Muscle of arm (tissue), 12 donors: Measurements from ENCODE around the gene ACO2. TPM values are rescaled to one million over a fixed set of nuclear protein-coding genes. Genes with fewer than 3 reads are reported as not detected.
"Not testable (repeated sequence)": the region's sequence is repeated elsewhere in the genome, so short reads cannot be mapped to it uniquely, and the experiment has no call there.

Experiments
- DNase-seq: peaks from one replicate; pipeline ENCODE4 v3.0.0-alpha.2; 2013
- polyA plus RNA-seq, 12 donors: library from polyadenylated mRNA; unstranded; fragments of 120-200 nt; gene quantifications; one replicate each; pipeline ENCODE4 v1.2.1, GENCODE V29; 2013; ENCODE audit not compliant: insufficient read length in 12 of 12

The ACO2 gene
- polyA plus RNA-seq, 12 donors = 70.3 to 124 (median 93.3) TPM; not detected in 1

DNA sequence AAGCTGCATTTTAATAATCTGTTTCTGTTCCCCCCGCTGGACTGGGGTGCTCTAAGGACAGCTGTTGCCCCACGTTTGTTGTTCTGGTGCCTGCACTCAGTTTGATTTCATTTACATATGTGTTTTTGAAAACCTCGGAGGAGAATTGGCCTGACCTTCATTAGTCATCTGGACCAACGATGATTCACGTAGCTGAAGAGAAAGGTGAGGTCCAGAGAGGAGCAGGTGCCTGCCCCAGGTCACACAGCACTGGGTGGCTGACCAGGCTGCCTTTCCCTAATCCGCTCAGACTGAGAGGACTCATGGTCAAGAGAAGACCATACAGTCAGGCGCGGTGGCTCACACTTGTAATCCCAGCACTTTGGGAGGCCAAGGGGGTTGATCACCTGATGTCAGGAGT is 95.6 kb downstream of the ACO2 start:
- no peak for DNase-seq

DNA sequence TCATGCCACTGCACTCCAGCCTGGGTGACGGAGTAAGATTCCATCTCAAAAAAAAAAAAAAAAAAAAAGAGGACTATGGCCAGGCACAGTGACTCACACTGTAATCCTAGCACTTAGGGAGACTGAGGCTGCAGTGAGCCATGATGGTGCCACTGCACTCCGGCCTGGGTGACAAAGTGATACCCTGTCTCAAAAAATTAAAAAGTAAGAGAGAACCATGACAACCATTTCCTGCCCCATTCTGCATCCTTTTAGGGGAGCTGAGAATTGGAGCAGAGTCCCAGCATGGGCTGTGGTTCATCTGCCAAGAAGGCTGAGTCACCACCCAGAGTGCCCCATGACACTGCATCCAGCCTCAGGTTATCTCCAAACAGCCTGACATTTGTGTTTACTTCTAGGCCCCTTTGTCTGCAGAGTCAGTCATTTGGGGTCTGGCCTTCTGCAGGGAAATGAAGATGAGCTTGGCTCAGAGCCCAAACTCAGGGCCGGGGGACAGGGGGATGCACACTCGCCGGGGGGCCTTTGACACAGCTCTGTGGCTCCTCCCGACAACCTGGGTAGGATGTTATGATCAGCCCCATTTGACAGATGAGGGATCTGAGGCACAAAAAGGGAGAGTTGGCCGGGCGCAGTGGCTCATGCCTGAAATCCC is 96.6 kb downstream of the ACO2 start:
- no peak for DNase-seq

DNA sequence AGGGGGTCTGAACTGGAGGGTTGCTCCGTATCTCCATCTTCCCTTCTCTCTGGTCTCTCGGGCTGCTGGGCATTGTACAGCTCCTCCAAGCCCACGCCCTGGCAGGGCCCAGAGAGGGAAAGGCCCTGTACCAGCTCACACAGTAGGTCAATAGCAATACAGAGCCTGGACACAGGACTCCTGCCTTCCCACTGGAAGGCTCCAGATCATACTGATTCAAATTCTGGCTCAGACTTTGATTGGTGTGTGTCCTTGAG is 98.5 kb downstream of the ACO2 start:
- no peak for DNase-seq

DNA sequence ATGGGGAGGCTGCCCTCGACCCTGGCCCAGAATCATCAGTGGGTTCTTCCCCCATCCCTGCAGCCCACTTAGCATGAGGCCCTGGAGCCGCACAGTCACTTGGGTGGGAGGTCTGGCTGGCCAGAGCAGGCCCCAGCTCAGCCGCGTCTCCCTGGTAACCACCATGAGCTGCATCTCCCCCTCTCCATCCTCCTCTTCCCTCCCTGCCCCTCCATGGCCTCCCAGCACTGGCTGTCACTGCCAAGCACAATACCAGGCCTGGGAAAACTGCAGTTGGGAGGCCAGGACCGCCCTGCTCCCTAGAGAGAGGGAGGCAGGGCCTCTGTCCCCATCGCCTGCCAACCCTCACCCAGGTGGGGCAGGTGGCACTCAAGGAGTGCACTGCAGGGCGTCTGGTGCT is 99.9 kb downstream of the ACO2 start:
- DNase-seq = no peak

DNA sequence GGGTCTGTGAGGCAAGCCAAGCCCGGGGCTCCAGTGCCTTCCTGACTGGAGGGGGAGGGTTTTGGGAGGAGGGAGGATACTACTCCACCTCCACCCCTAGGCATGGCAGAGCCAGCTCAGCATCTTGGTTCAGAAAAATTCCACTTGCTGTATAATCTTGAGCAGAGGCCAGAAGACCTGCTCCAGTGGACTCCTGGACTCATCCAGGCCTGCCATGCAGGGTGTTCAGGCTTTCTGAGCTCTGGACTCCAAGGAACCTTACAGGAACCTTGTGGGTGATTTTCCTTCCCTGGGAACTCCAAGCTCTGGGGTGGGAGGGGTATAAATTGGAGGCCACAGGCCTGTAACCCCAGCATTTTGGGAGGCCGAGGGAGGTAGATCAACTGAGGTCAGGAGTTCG is 101.3 kb downstream of the ACO2 start:
- DNase-seq = no peak

DNA sequence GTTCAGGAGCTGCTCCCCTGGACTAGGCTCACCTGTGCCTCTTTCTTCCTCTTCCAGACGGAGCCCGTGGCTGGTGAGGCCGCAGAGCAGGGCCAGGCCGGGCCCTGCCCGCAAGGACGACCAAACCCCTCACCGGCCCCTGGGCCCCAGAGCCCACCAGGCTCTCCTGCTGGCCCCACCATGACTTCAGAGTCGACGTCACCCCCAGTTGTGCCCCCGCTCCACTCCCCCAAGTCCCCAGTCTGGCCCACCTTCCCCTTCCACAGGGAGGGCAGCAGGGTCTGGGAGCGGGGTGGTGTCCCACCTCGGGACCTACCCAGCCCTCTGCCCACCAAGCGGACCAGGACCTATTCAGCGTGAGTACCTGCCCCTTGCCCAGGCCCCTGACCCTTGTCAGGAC is 102.9 kb downstream of the ACO2 start:
- no peak for DNase-seq

DNA sequence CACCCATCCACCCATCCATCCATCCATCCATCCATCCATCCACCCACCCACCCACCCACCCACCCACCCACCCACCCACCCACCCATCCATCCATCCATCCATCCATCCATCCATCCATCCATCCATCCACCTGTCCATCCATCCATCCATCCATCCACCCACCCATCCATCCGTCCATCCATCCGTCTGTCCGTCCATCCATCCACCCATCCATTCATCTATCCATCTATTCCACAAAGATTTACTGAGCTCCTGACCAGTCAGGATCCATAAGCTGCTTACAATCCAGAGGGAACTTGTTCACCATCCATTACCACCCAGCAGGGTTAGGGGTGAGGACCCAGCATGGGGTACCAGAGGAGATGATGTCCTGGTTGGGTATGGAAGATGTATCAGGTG is 103.4 kb downstream of the ACO2 start:
- not testable (repeated sequence) for DNase-seq

DNA sequence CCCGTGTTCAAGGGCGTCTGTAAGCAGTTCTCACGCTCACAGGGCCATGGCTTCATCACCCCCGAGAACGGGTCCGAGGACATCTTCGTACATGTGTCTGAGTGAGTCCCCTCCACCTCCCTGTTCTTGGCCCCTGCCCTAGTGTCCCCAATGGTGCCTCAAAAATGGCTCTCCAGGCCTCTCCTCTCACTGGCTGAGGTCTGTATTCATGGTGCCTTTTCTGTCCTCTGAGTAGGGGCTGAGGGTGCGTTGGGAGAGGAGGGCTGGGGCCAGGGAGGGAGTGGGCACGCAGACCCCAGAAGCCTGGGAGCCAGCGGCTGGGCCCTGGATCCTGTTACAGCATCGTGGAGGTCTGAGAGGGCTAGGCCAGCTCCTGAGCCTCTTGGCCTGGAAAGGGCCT is 104.8 kb downstream of the ACO2 start:
- DNase-seq = no peak

DNA sequence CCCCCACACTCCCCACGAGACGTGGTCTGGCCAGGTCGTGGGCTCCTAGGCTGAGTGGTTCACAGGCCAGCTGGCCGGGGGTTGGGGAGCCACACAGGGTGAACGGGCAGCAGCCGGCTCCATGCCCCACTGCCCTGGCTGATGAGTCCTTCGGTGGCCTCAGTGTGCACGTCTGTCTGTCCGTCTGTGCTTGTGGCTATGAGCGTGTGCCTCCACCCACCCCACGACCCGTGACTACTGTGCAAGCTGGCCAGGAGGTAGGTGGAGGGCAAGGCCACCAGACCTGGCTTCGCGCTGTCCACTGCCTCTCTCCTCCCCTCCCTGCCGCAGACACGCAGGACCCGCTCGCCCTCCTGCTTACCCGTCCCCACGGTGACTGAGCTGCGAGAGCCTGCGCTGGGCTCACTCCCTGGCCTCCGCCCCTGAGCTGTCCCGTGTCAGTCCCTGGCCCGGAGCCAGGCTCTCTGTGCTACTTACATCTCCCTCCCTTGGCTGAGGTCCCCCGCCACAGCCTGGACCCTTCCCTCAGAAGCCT is 106.0 kb downstream of the ACO2 start:
- DNase-seq = peak; percentile 64

DNA sequence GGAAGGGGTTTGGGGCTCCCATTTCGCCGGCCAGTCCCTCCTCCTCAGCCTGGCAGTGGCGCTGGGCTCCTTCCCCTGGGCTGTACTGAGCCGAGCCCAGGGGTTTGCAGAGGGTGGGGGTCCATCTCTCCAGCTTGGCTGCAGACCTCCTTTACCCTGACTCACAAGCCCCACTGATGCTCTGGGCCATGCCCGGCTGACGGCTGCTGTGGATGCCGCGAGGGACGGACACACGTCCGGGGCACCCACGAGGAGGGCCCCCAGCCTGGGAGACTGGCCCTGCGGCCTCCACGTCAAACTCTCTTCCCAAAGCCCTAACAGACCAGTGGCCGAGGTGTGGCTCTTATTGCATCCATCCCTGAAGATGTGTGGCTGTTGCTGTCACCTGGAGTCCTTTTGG is 106.6 kb downstream of the ACO2 start:
- no peak for DNase-seq

DNA sequence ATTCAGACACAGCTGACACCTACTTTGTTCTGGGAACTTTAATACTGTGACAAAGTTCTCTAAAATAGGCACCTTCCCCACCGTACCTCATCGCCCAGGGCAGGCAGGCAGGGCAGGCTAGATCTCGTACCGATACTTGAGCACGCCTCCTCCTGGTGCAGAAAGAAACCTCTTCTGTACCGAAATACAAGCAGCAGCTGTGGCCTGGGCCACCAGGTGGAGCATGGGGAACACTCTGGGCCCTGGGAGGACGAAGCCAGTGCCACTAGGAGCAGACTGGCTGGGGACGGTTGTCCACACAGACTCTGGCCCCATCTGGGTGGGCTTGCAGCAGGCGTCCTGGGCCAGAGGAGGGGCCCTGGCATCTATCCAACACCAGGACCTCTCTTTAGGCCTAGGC is 108.0 kb downstream of the ACO2 start:
- no peak for DNase-seq

DNA sequence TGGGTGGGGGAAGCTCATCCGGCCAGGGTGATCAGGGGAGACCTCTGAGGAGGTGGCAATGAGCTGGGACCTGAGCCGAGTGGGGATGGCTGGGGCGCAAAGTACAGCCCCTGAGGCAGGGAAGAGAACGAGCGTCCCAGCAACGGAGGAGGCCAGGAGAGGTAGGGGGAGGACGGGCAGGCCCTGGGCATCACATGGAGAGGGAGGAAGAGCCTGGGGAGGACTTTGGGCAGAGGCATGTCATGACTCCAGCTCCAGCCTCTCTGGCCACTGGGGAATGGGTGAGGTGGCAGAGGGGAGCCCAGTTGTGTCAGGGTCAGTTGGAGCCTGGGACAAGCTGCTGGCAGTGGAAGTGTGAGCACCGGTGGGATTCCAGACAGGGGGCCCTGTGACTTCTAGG is 109.2 kb downstream of the ACO2 start:
- DNase-seq = no peak

Other genes with a start within 250 kb of the ACO2 start
- 1 to 10 TPM in 10 of 12 donors, not detected in 2; 2.6 to 5.4 (median 3.3) TPM for gene CHADL, start 228.2 kb upstream of the ACO2 start, polyA plus RNA-seq
- gene RANGAP1, start 182.9 kb upstream of the ACO2 start, polyA plus RNA-seq = 10 to 100 TPM in 11 of 12 donors, not detected in 1; 23.1 to 30.2 (median 27.1) TPM
- gene ZC3H7B, start 167.6 kb upstream of the ACO2 start, polyA plus RNA-seq = 10 to 100 TPM in 11 of 12 donors, not detected in 1; 32.3 to 57.9 (median 37.8) TPM
- 10 to 100 TPM in 7 of 12 donors, 1 to 10 TPM in 4, not detected in 1; 8.3 to 15.5 (median 10.6) TPM for gene TEF, start 87.2 kb upstream of the ACO2 start, polyA plus RNA-seq
- 10 to 100 TPM in 11 of 12 donors, not detected in 1; 29.9 to 54.2 (median 38.2) TPM for gene TOB2, start 22.3 kb upstream of the ACO2 start, polyA plus RNA-seq
- gene PHF5A, start 425 bp upstream of the ACO2 start, polyA plus RNA-seq = 10 to 100 TPM in 11 of 12 donors, not detected in 1; 31.0 to 46.9 (median 39.6) TPM
- 10 to 100 TPM in 11 of 12 donors, not detected in 1; 16.5 to 27.3 (median 20.3) TPM for gene POLR3H, start 75.4 kb downstream of the ACO2 start, polyA plus RNA-seq
- gene CSDC2, start 91.9 kb downstream of the ACO2 start, polyA plus RNA-seq = 10 to 100 TPM in 1 of 12 donors, 1 to 10 TPM in 10, not detected in 1; 2.2 to 10.0 (median 4.9) TPM
- gene PMM1, start 120.7 kb downstream of the ACO2 start, polyA plus RNA-seq = 10 to 100 TPM in 11 of 12 donors, not detected in 1; 20.4 to 26.9 (median 23.1) TPM
- 10 to 100 TPM in 11 of 12 donors, not detected in 1; 18.9 to 39.1 (median 22.4) TPM for gene DESI1, start 151.9 kb downstream of the ACO2 start, polyA plus RNA-seq
- gene XRCC6, start 152.2 kb downstream of the ACO2 start, polyA plus RNA-seq = 100 to 1,000 TPM in 11 of 12 donors, not detected in 1; 205 to 311 (median 221) TPM
- 100 to 1,000 TPM in 7 of 12 donors, 10 to 100 TPM in 4, not detected in 1; 83.7 to 123 (median 106) TPM for gene SNU13, start 219.8 kb downstream of the ACO2 start, polyA plus RNA-seq
- 1 to 10 TPM in 5 of 12 donors, under 1 TPM in 5, not detected in 2; 0.54 to 2.1 (median 0.98) TPM for gene MEI1, start 230.4 kb downstream of the ACO2 start, polyA plus RNA-seq